Peyer's patch (tissue), 4 donors: ENCODE measurements around the gene AASDH.

Source experiments
- POLR2A ChIP-seq, 2 donors: fragments of 450-650 bp; IDR thresholded peaks; one replicate each; pipeline ENCODE4 v1.5.1; 2017; ENCODE audit warnings: antibody characterized with exemption in 2 of 2, mild to moderate bottlenecking in 2 of 2, moderate library complexity in 2 of 2
- TF ChIP-seq, protein P1 (sequence below), 6 experiments: fragments of 450-650 bp in 4 of 6; fragments of 200-600 bp in 2 of 6; sonication (generic) in 1 of 6; IDR thresholded peaks; one replicate each; pipeline ENCODE4 v1.5.1; 2017 to 2019; ENCODE audit warnings: antibody characterized with exemption in 6 of 6, mild to moderate bottlenecking in 3 of 6, moderate library complexity in 1 of 6

DNA sequence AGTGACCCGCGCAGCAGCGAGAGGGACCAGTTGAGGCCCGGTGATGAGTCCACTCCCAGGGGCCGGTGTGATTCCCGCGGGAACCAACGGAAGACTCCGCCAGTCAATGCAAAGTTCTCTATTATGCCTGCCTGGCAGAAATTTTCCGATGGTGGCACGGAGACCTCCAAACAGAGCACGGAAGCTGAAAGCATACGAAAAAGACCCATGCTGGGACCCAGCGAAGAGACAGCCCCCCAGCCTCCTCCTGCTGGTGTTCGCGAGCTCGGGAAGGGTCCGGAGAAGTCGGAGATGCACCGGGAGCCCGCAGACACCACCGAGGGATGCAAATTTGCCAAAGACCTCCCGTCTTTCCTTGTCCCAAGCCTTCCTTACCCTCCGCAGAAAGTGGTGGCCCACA lies 71.7 kb downstream of the AASDH start:
- TF ChIP-seq, protein P1, sequence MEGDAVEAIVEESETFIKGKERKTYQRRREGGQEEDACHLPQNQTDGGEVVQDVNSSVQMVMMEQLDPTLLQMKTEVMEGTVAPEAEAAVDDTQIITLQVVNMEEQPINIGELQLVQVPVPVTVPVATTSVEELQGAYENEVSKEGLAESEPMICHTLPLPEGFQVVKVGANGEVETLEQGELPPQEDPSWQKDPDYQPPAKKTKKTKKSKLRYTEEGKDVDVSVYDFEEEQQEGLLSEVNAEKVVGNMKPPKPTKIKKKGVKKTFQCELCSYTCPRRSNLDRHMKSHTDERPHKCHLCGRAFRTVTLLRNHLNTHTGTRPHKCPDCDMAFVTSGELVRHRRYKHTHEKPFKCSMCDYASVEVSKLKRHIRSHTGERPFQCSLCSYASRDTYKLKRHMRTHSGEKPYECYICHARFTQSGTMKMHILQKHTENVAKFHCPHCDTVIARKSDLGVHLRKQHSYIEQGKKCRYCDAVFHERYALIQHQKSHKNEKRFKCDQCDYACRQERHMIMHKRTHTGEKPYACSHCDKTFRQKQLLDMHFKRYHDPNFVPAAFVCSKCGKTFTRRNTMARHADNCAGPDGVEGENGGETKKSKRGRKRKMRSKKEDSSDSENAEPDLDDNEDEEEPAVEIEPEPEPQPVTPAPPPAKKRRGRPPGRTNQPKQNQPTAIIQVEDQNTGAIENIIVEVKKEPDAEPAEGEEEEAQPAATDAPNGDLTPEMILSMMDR (IDR thresholded peaks at IDR 0.05), result no peak
- no peak for TF ChIP-seq POLR2A (IDR thresholded peaks at IDR 0.05)
